ENCODE data around the gene C14orf180.

Gene C14orf180

GRCh38 chr14:104584557-104584956 is 5.0 kb downstream of the C14orf180 start:
- H3K36me3 ChIP-seq (replicated peaks; ENCODE audit: insufficient read depth, low read length) = no peaks in the 10 kb centered on the region
- no peak overlapping the region for H3K4me3 ChIP-seq (ENCODE audit: low read length)
- no peak overlapping the region for H2AFZ ChIP-seq (ENCODE audit: low read length)
- H3K79me2 ChIP-seq (ENCODE audit: low read length) = no peaks in the 10 kb centered on the region
- no peaks in the 10 kb centered on the region for H3K9me3 ChIP-seq (replicated peaks; ENCODE audit: insufficient read depth, low read length)
- no peak for DNase-seq
- no peak overlapping the region for H3K4me2 ChIP-seq (ENCODE audit: low read depth, low read length)
- H3K9me2 ChIP-seq (replicated peaks; ENCODE audit: insufficient read depth, low read length) = no peaks in the 10 kb centered on the region
- H4K20me1 ChIP-seq (ENCODE audit: insufficient read depth, low read length) = no peaks in the 10 kb centered on the region
- H3K27ac ChIP-seq (ENCODE audit: low read length) = no peak overlapping the region
- no peak overlapping the region for H3K9ac ChIP-seq (ENCODE audit: low read length)
- H3K27me3 ChIP-seq (replicated peaks; ENCODE audit: insufficient read depth, low read length) = peaks cover 36% of the 10 kb centered on the region
- H3K4me1 ChIP-seq (ENCODE audit: low read length) = no peaks in the 10 kb centered on the region
- TF ChIP-seq EZH2phosphoT487 (IDR thresholded peaks at IDR 0.05; ENCODE audit: low read length) (no peak), EZH2 (optimal IDR thresholded peaks at IDR 0.05; ENCODE audit: low read depth, low read length) (no peak)
- TF ChIP-seq, protein P1, sequence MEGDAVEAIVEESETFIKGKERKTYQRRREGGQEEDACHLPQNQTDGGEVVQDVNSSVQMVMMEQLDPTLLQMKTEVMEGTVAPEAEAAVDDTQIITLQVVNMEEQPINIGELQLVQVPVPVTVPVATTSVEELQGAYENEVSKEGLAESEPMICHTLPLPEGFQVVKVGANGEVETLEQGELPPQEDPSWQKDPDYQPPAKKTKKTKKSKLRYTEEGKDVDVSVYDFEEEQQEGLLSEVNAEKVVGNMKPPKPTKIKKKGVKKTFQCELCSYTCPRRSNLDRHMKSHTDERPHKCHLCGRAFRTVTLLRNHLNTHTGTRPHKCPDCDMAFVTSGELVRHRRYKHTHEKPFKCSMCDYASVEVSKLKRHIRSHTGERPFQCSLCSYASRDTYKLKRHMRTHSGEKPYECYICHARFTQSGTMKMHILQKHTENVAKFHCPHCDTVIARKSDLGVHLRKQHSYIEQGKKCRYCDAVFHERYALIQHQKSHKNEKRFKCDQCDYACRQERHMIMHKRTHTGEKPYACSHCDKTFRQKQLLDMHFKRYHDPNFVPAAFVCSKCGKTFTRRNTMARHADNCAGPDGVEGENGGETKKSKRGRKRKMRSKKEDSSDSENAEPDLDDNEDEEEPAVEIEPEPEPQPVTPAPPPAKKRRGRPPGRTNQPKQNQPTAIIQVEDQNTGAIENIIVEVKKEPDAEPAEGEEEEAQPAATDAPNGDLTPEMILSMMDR (IDR thresholded peaks at IDR 0.05; ENCODE audit: low read length) = no peak
- no peaks in the 10 kb centered on the region for H3F3A ChIP-seq (ENCODE audit: insufficient read depth, low read length)

DNA sequence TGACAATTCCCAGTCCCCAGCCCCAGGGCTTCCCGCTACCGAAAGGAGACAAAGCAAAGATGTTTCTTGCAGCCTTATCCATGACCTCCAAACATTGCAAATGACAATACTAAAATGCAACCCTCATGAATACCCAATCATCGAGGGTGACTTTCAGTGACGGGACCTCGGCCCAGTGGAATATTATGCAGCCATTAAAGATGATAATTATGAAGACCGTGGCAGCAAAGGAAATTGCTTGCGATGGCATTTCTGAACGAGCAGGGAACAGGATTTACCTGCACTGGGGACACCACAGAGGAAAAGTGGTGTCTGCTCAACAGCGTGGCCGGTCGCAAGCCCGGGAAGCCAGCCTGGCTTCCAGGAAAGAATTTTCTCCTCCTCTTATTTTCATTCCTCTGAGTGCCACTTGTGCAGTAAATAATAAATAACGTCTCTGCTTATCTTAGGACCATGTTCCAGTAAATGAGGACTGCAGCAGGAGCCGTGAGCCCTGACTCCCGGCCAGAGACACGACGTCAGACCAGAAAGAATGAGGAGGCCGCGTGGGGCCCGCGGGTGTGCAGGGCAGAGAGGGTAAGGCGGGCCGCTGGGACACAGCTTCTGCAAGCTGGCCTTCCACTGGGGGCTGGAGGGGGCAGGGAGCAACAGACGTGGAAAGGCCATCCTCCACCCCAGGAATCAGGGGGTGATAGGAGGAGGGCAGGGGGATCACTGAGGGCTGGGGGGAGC is 6.6 kb downstream of the C14orf180 start:
- H4K20me1 ChIP-seq (ENCODE audit: insufficient read depth, low read length) = no peaks in the 10 kb centered on the region
- H2AFZ ChIP-seq (ENCODE audit: low read length) = no peak overlapping the region
- H3K27me3 ChIP-seq (replicated peaks; ENCODE audit: insufficient read depth, low read length) = peaks cover 38% of the 10 kb centered on the region
- no peak overlapping the region for H3K4me3 ChIP-seq (ENCODE audit: low read length)
- TF ChIP-seq, protein P1 (IDR thresholded peaks at IDR 0.05; ENCODE audit: low read length) = no peak
- no peak for TF ChIP-seq EZH2 (optimal IDR thresholded peaks at IDR 0.05; ENCODE audit: low read depth, low read length)
- no peak for TF ChIP-seq EZH2phosphoT487 (IDR thresholded peaks at IDR 0.05; ENCODE audit: low read length)
- no peaks in the 10 kb centered on the region for H3K9me2 ChIP-seq (replicated peaks; ENCODE audit: insufficient read depth, low read length)
- H3K27ac ChIP-seq (ENCODE audit: low read length) = no peak overlapping the region
- H3K4me1 ChIP-seq (ENCODE audit: low read length) = no peaks in the 10 kb centered on the region
- H3F3A ChIP-seq (ENCODE audit: insufficient read depth, low read length) = no peaks in the 10 kb centered on the region
- H3K9ac ChIP-seq (ENCODE audit: low read length) = no peak overlapping the region
- H3K36me3 ChIP-seq (replicated peaks; ENCODE audit: insufficient read depth, low read length) = no peaks in the 10 kb centered on the region
- no peaks in the 10 kb centered on the region for H3K9me3 ChIP-seq (replicated peaks; ENCODE audit: insufficient read depth, low read length)
- H3K79me2 ChIP-seq (ENCODE audit: low read length) = no peaks in the 10 kb centered on the region
- H3K4me2 ChIP-seq (ENCODE audit: low read depth, low read length) = no peak overlapping the region
- no peak for DNase-seq

DNA sequence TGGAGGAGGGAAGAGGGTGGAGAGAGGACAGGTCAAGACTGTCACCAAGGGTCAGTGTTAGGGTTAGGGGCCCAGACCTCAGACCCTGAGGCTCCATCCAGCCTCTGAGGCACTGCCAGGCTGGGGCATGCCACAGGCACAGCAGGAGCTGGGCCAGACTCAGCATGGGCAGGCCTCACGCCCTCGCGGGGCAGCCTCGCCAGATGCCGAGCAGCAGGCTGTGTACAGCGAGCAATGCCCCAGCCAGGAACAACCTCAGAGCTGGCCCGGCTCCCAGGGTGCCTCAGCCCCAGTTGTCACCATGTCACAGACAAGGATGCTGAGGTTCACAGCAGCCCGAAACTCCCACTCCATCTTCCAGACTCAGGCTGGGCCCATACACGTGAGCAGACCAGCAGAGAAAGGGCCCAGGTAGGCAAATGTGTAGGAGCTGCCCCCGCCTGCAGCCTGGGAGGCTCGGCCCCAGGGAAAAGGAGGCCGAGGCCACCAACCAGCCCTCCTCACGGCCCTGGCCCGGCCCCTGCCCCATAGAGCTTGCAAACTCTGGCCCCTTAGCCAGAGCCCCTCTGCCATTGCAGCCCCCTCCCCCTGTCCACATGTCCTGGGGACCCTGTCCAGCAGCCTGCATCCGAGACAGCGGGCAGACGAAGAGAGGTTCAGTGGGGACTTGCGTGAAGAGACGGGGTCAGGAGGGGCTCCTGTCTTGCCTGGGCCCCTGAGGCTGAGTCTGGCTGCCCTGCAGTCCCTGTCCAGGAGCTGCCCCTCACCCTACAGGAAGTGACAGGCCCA is 7.5 kb downstream of the C14orf180 start:
- no peak for DNase-seq
- Histone ChIP-seq H3K36me3 (replicated peaks; ENCODE audit: insufficient read depth, low read length) (no peaks in the 10 kb centered on the region), H3K27ac (ENCODE audit: low read length) (no peak overlapping the region), H3K79me2 (ENCODE audit: low read length) (no peaks in the 10 kb centered on the region), H3K27me3 (replicated peaks; ENCODE audit: insufficient read depth, low read length) (peaks cover 38% of the 10 kb centered on the region), H2AFZ (ENCODE audit: low read length) (no peak overlapping the region), H3F3A (ENCODE audit: insufficient read depth, low read length) (no peaks in the 10 kb centered on the region), H3K9me3 (replicated peaks; ENCODE audit: insufficient read depth, low read length) (no peaks in the 10 kb centered on the region), H3K9ac (ENCODE audit: low read length) (no peak overlapping the region), H3K4me1 (ENCODE audit: low read length) (no peaks in the 10 kb centered on the region), H3K4me3 (ENCODE audit: low read length) (no peak overlapping the region), H3K4me2 (ENCODE audit: low read depth, low read length) (no peak overlapping the region), H4K20me1 (ENCODE audit: insufficient read depth, low read length) (no peaks in the 10 kb centered on the region), H3K9me2 (replicated peaks; ENCODE audit: insufficient read depth, low read length) (no peaks in the 10 kb centered on the region)
- TF ChIP-seq EZH2phosphoT487 (IDR thresholded peaks at IDR 0.05; ENCODE audit: low read length) (no peak), EZH2 (optimal IDR thresholded peaks at IDR 0.05; ENCODE audit: low read depth, low read length) (no peak)
- TF ChIP-seq, protein P1 (IDR thresholded peaks at IDR 0.05; ENCODE audit: low read length) = no peak

All from MM.1S (cell line).